ENCODE measurements around the gene CUL4A.
"Not testable (repeated sequence)": the region's sequence is repeated elsewhere in the genome, so short reads cannot be mapped to it uniquely, and the experiment has no call there.

The CUL4A gene

DNA sequence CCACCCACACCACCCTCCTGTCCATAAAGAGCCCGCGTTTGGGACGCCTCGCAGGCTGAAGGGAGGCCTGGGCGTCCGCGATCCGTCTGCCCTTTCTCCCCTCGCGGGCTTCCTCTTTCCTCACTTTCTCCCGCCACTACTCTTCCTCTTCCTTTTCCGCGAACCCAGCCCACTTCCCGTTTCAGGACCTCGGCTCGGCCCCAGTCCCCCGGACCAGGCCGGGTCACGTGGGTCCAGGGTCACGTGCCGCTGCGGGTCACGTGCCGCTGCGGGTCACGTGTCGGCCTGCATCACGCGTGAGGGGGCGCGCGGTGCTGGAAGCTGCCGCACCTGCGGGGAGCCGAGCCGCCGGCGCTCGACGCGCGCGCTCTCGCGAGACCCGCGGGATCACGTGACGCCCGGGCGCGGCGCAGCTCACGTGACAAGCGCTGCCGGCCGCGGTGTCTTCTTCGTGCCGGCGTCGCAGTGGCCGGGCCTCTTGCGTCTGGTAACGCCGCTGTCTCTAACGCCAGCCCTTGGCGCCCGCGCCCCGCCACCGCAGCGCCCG lies 87.5 kb downstream of the CUL4A start, which contains the start of gene LAMP1:
LAMP1 (plus strand) TSS at position 417 of the 547 bp plus-strand sequence. CDS start 196 bp downstream, outside the sequence.
- DNase-seq: peak; percentile 87

DNA sequence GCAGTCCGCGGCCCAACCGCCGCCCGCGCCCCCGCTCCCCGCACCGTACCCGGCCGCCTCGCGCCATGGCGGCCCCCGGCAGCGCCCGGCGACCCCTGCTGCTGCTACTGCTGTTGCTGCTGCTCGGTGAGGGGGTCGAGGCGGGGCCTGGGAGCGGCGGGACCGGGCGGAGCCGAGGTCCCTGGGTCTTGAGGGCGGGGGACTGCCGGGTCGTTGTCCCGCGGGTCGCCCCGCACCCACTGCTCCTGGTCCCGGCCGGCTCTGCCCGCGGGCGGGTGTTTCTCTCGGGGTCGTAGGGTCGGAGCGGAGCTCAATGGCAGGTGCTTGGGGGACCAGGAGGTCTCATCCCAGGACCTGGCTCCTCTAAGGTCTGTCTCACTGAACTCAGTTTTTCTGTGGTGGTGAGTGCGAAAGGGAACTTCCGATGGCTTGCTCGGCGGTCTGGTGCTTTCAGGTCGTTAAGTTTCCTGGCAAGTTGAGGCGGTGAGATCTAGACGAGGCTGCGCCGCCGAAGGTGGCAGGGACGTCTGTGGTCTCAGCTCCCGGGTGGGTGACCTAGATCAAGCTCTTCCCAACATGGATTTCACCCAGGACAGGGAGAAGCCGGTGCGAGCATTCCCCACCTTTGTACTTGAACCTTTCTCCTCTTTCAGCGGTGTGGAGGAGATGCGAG lies 88.1 kb downstream of the CUL4A start:
- no peak for DNase-seq

DNA sequence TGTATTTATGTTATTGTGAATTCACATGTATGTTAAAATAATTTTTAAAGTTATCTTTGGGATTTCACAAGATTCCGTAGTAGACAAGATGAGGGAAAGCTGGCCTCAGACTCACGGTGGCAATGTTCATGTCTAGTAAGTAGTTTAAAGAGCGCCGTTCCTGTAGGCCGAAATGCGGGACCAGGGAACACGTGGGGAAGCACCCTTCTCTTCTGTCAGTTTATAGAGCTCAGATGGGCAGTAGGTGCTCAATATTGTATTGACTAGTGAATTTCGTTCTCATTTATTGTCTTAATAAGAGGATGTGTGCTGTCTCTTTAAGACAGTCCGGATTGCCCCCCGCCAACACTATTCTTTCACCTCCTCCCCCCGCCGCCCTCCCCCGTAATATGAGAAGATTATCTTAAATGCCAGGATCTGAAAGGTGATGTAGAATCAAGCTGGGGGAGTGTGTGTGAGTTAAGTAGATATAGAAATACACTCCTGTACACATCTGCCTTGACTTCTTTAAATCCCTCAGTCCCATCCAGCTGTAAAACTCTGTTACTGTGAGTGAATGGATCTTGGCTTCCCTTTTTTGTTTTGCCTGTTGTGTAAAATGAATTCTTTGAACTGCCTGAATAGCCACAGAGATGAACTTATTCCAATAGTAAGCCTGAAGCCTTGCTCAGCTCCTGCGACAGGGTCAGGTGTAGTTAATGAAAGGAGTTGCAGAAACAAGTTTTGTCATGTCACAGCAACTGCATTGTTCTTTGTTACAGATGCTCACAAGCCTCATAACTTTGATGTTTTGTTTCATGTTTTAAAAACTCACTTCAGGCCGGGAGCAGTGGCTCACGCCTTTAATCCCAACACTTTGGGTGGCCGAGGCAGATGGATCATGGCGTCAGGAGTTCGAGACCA lies 88.9 kb downstream of the CUL4A start:
- no peak for DNase-seq

DNA sequence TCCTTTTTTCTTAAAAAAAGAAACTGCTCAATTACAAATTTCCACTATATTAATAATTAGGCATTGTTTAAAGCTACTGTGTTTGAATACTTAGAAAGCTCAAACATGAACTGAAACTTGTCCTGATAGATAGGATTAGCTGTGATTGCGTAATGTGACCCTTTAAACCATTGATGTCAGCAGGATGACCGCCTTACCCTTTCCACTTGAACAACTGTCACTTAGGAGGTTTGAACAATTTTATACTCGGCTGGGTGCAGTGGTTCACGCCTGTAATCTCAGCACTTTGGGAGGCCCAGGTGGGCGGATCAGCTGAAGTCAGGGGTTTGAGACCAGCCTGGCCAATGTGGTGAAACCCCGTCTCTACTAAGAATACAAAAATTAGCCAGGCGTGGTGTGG lies 90.5 kb downstream of the CUL4A start:
- DNase-seq: no peak

DNA sequence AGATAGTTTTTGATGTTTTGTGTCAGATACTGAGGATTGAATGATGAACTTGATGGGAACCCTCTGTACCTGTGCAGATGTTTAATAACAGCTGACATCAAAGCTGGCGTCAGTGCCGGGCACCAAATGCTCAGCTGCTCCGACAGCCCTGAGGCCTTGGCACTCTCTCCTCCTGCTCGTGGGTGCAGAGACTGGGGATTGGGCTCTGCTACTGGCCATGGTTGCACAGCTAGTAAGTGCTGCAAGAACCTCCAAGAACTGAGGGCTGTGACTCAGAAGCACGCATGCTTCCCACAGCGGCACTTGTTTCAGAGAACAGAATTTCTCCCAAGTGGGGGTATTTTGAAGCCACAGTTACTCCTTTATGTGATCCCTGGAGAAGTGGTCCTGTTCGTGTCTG lies 93.6 kb downstream of the CUL4A start:
- no peak for DNase-seq

DNA sequence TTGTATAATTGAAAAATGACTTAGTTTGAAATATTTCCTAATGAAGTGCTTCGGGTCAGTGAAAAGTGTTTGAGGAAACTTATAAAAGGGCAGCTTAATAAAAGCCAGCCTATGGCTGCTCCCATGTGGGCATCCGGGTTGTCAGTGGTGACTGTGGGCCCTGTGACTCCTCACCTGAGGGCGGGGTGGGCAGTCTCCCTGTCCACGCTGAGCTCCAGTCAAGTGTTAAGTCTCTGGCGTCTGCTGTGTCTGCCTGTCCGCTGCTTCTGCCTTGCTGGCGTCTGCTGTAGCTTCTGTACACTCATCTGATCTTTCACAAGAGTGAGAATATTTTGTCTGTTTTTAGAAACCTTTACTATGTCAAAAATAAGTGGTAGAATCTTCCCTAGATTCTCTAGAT lies 94.7 kb downstream of the CUL4A start:
- no peak for DNase-seq

DNA sequence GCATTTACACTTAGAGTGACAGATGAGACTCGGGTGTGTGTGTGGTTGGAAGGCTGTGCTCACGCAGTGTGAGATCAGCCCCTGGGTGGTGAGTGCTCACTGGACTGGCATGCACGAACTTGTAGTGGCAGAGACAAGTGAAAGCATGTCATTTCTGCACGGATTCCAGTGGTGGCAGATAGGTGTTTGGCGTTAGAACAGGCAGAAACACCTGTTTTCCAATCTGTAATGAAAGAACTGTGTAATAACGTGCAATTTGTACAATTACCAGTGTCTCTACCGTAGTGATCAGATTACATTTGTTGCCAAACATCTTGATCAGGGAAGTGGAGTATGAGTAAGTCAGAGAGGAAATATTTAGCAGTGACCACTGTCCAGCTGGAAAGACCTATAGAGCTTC lies 95.8 kb downstream of the CUL4A start:
- DNase-seq: no peak

DNA sequence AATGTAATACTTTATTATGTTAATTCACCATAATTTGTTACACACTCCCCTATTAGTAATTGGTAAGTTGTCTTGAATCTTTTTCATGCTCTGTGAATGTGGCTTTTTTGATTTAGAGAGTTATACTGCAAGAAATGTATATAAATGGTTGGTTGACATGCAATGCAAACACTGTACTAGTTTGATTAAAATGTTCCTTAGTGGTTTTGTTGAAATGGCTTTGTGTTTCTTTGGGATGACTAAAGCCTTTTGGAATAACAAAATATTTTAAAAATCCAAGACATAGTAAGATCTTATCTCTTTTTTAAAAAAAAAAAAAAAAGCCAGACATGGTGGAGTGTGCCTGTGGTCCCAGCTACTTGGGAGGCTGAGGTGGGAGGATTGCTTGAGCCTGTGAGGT lies 98.1 kb downstream of the CUL4A start:
- DNase-seq: no peak

DNA sequence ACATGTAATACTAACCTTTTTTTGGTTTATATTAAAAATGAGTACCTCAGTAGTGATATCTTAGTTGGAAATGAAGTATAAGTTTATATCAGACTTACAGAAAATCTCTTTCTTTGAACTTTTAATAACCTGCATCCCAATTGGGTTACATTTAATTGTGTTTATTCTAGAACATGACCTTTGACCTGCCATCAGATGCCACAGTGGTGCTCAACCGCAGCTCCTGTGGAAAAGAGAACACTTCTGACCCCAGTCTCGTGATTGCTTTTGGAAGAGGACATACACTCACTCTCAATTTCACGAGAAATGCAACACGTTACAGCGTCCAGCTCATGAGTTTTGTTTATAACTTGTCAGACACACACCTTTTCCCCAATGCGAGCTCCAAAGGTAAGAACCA lies 100.1 kb downstream of the CUL4A start:
- DNase-seq: no peak

DNA sequence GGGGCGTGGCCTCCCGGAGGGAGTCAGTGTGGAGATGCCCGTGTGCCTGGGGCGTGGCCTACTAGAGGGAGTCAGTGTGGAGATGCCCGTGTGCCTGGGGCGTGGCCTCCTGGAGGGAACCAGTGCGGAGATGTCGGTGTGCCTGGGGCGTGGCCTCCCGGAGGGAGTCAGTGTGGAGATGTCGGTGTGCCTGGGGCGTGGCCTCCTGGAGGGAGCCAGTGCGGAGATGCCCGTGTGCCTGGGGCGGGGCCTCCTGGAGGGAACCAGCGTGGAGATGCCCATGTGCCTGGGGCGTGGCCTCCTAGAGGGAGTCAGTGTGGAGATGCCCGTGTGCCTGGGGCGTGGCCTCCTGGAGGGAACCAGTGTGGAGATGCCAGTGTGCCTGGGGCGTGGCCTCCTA lies 104.7 kb downstream of the CUL4A start:
- DNase-seq: not testable (repeated sequence)

DNA sequence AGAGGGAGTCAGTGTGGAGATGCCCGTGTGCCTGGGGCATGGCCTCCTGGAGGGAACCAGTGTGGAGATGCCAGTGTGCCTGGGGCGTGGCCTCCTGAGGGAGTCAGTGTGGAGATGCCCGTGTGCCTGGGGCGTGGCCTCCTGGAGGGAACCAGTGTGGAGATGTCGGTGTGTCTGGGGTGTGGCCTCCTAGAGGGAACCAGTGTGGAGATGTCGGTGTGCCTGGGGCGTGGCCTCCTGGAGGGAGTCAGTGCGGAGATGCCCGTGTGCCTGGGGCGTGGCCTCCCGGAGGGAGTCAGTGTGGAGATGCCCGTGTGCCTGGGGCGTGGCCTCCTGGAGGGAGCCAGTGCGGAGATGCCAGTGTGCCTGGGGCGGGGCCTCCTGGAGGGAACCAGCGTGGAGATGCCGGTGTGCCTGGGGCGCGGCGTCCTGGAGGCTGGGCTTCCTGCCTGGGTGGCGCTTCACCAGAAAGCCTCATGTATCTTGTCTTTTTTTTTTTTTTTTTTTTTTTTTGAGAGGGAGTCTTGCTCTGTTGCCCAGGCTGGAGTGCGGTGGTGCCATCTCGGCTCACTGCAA lies 105.6 kb downstream of the CUL4A start:
- DNase-seq: not testable (repeated sequence)

DNA sequence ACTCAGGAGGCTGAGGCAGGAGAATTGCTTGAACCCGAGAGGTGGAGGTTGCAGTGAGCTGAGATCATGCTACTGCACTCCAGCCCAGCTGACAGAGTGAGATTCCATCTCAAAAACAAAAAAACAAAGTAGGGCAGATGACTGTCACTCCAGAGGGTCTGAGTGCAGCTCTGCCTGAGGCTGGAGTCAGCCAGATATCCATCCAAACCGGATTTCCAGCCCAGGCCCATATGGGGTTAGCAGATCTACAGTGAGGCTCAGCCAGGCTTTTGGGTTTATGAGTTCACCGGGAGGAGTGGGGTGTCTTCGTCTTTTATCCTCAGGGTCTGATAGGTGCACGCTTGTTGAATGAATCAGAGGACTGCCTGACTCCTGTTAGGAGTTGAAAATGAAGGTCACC lies 106.6 kb downstream of the CUL4A start:
- DNase-seq: no peak

All from NCI-H2107 (cell line).